ENCODE results near the gene SF3B3. TPM values are rescaled to one million over a fixed set of nuclear protein-coding genes. Genes with fewer than 3 reads are reported as not detected.
"Not testable (repeated sequence)": the region's sequence is repeated elsewhere in the genome, so short reads cannot be mapped to it uniquely, and the experiment has no call there.

The SF3B3 gene
- total RNA-seq, 1 experiment from 2014 or later, result 253 TPM

DNA sequence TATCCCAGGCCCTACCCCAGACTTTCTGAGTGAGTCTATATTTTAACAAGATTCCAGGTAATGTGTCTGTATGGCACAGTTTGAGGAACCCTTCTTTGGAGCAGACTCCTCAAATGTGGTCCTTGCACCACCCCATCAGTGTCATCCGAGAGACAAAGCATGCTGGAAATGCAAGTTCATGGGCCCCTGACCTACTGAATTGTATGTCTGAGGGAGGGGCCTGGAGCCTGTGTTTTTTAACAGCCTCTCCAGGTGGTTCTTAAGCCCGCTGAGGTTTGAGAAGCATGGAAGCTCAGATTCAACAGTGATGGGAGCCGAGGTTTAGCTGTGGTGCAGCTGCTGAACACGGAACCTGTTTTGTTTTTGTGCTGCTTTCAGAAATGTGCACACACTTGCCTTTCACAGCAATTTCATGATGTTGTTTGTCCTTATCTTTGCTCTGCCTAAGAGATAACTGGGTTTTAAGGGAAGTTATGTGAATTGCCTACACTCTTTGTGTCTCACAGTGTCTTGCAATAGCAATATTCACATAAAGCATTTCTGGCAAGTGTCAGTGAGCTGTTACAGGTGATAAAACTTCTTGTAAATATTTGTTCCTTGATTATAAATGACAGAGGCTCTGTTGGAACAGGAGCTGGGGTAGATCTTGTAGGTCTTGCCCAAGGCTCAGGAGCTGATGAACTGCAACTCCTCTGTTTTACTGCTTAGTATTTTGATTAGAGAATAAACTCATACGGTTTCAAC lies 90.8 kb downstream of the SF3B3 start:
- H3K27ac ChIP-seq (ENCODE audit: low read length), result peak overlapping the region; percentile 65
- TF ChIP-seq POLR2AphosphoS5 (IDR thresholded peaks at IDR 0.05; ENCODE audit: low read depth, low read length), result no peak
- TF ChIP-seq TCF7L2 (IDR thresholded peaks at IDR 0.05; ENCODE audit: low read depth, low read length), result peak; percentile 86
- no peak overlapping the region for H3K4me3 ChIP-seq (ENCODE audit: low read depth in 2 of 2, low read length in 2 of 2)
- POLR2A ChIA-PET, result no interaction called here
- intact Hi-C loops (cut with micrococcal nuclease; ENCODE audit: unreplicated experiment) (no loop called here), in situ Hi-C loops (cut with HindIII; ENCODE audit: low pct_unique_long_range_greater_than_20kb, low sequenced_read_pairs) (no loop called here)
- peak; percentile 48; the same call in 1 of the 2 replicates for ATAC-seq
- no peak for DNase-seq (ENCODE audit: low read depth, low spot score)
- no TSS peak for BruUV-seq (replicated peaks)
- H3K4me1 ChIP-seq (ENCODE audit: control insufficient read depth, insufficient read depth, low read length), result 0 out of 2 replicates have a peak, but pooled peaks cover 3% of the 10 kb centered on the region
- CTCF ChIA-PET, result no interaction called here
- no peaks in the 10 kb centered on the region for H3K9me3 ChIP-seq (ENCODE audit: control insufficient read depth, insufficient read depth, low read depth, low read length)
- no peaks in the 10 kb centered on the region for H3K36me3 ChIP-seq (ENCODE audit: control insufficient read depth, insufficient read depth, low read length)
- no peaks in the 10 kb centered on the region for H3K27me3 ChIP-seq (ENCODE audit: control insufficient read depth, insufficient read depth, low read length)

DNA sequence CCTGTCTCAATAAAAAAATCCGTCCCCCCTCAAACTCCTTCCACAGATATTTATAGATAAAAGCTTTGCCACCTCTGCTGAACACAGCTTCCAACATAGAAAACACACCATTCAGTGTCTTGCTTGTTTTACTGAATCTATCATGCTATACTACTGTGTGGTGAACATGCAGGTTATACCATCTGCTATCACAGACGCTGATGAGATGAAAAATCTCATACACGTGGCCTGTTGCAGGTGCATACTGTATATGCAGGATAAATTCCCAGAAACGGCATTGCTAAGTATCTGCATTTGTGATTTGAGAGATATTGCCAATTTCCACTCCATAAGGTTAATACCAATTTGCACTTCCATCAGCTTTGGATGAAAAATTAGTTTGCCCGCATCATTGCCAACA lies 92.3 kb downstream of the SF3B3 start:
- BruUV-seq (replicated peaks), result no TSS peak
- no peak for DNase-seq (ENCODE audit: low read depth, low spot score)
- ATAC-seq, result no peak
- no peak overlapping the region for H3K4me3 ChIP-seq (ENCODE audit: low read depth in 2 of 2, low read length in 2 of 2)
- 0 out of 2 replicates have a peak, but pooled peaks cover 3% of the 10 kb centered on the region for H3K4me1 ChIP-seq (ENCODE audit: control insufficient read depth, insufficient read depth, low read length)
- no peaks in the 10 kb centered on the region for H3K36me3 ChIP-seq (ENCODE audit: control insufficient read depth, insufficient read depth, low read length)
- H3K9me3 ChIP-seq (ENCODE audit: control insufficient read depth, insufficient read depth, low read depth, low read length), result no peaks in the 10 kb centered on the region
- ChIA-PET CTCF (no interaction called here), POLR2A (no interaction called here)
- intact Hi-C loops (cut with micrococcal nuclease; ENCODE audit: unreplicated experiment) (no loop called here), in situ Hi-C loops (cut with HindIII; ENCODE audit: low pct_unique_long_range_greater_than_20kb, low sequenced_read_pairs) (no loop called here)
- no peak overlapping the region; the same call in 1 of the 2 replicates for H3K27ac ChIP-seq (ENCODE audit: low read length)
- TF ChIP-seq, protein P1, sequence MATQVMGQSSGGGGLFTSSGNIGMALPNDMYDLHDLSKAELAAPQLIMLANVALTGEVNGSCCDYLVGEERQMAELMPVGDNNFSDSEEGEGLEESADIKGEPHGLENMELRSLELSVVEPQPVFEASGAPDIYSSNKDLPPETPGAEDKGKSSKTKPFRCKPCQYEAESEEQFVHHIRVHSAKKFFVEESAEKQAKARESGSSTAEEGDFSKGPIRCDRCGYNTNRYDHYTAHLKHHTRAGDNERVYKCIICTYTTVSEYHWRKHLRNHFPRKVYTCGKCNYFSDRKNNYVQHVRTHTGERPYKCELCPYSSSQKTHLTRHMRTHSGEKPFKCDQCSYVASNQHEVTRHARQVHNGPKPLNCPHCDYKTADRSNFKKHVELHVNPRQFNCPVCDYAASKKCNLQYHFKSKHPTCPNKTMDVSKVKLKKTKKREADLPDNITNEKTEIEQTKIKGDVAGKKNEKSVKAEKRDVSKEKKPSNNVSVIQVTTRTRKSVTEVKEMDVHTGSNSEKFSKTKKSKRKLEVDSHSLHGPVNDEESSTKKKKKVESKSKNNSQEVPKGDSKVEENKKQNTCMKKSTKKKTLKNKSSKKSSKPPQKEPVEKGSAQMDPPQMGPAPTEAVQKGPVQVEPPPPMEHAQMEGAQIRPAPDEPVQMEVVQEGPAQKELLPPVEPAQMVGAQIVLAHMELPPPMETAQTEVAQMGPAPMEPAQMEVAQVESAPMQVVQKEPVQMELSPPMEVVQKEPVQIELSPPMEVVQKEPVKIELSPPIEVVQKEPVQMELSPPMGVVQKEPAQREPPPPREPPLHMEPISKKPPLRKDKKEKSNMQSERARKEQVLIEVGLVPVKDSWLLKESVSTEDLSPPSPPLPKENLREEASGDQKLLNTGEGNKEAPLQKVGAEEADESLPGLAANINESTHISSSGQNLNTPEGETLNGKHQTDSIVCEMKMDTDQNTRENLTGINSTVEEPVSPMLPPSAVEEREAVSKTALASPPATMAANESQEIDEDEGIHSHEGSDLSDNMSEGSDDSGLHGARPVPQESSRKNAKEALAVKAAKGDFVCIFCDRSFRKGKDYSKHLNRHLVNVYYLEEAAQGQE (IDR thresholded peaks at IDR 0.05; ENCODE audit: insufficient read depth in 1 of 2, low read depth in 2 of 2, low read length in 1 of 2), result no peak
- TF ChIP-seq TCF7L2 (IDR thresholded peaks at IDR 0.05; ENCODE audit: low read depth, low read length) (no peak), SIN3A (IDR thresholded peaks at IDR 0.05; ENCODE audit: borderline replicate concordance, insufficient read depth, low read depth, low read length) (no peak), POLR2AphosphoS5 (IDR thresholded peaks at IDR 0.05; ENCODE audit: low read depth, low read length) (no peak)
- TF ChIP-seq, protein P2, sequence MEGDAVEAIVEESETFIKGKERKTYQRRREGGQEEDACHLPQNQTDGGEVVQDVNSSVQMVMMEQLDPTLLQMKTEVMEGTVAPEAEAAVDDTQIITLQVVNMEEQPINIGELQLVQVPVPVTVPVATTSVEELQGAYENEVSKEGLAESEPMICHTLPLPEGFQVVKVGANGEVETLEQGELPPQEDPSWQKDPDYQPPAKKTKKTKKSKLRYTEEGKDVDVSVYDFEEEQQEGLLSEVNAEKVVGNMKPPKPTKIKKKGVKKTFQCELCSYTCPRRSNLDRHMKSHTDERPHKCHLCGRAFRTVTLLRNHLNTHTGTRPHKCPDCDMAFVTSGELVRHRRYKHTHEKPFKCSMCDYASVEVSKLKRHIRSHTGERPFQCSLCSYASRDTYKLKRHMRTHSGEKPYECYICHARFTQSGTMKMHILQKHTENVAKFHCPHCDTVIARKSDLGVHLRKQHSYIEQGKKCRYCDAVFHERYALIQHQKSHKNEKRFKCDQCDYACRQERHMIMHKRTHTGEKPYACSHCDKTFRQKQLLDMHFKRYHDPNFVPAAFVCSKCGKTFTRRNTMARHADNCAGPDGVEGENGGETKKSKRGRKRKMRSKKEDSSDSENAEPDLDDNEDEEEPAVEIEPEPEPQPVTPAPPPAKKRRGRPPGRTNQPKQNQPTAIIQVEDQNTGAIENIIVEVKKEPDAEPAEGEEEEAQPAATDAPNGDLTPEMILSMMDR (IDR thresholded peaks at IDR 0.05), result no peak
- H3K27me3 ChIP-seq (ENCODE audit: control insufficient read depth, insufficient read depth, low read length), result no peaks in the 10 kb centered on the region

DNA sequence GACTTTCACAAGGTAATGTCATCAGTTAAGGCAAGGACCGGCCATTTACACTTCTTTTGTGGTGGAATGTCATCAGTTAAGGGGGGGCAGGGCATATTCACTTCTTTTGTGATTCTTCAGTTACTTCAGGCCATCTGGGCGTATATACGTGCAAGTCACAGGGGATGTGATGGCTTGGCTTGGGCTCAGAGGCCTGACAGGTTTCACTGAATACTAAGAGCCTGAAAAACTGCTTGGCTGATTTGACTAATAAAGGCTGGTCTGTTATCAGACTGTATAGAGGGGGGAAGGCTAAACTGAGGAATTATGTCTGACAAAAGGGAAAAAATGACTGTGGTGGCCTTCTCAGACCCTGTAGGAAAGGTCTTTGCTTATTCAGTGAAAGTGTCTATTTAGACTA lies 98.2 kb downstream of the SF3B3 start:
- ATAC-seq; in situ Hi-C loops (cut with HindIII; ENCODE audit: low pct_unique_long_range_greater_than_20kb, low sequenced_read_pairs); intact Hi-C loops (cut with micrococcal nuclease; ENCODE audit: unreplicated experiment); BruUV-seq (replicated peaks); H3K27ac ChIP-seq (ENCODE audit: low read length); H3K36me3 ChIP-seq (ENCODE audit: control insufficient read depth, insufficient read depth, low read length); H3K4me1 ChIP-seq (ENCODE audit: control insufficient read depth, insufficient read depth, low read length); H3K4me3 ChIP-seq (ENCODE audit: low read depth in 2 of 2, low read length in 2 of 2); POLR2A ChIA-PET; CTCF ChIA-PET; H3K9me3 ChIP-seq (ENCODE audit: control insufficient read depth, insufficient read depth, low read depth, low read length); H3K27me3 ChIP-seq (ENCODE audit: control insufficient read depth, insufficient read depth, low read length); DNase-seq (ENCODE audit: low read depth, low spot score): not testable (repeated sequence)

Other genes starting within 250 kb of the SF3B3 start
- 115 TPM for gene AARS1, start 234.3 kb upstream of the SF3B3 start, total RNA-seq (2021; ENCODE audit: unreplicated experiment)
- gene DDX19B, start 224.6 kb upstream of the SF3B3 start, total RNA-seq (2021; ENCODE audit: unreplicated experiment), result 24.4 TPM
- 22.9 TPM for gene DDX19A, start 176.9 kb upstream of the SF3B3 start, total RNA-seq (2021; ENCODE audit: unreplicated experiment)
- gene ST3GAL2, start 84.7 kb upstream of the SF3B3 start, total RNA-seq (2021; ENCODE audit: unreplicated experiment), result 84.2 TPM
- gene FCSK, start 69.2 kb upstream of the SF3B3 start, total RNA-seq (2021; ENCODE audit: unreplicated experiment), result 16.9 TPM
- gene COG4, start 262 bp upstream of the SF3B3 start, total RNA-seq (2021; ENCODE audit: unreplicated experiment), result 45.4 TPM
- gene IL34, start 122.7 kb downstream of the SF3B3 start, total RNA-seq (2021; ENCODE audit: unreplicated experiment), result 5.8 TPM
- gene MTSS2, start 162.2 kb downstream of the SF3B3 start, total RNA-seq (2021; ENCODE audit: unreplicated experiment), result 55.7 TPM